A549 (cell line): ENCODE results near the gene POLRMT.

Source experiments
- CHD4 ChIP-seq: fragments of 200-600 bp; sonication (generic); IDR thresholded peaks from 2 replicates; pipeline ENCODE4 v1.6.1; 2016; ENCODE audit warnings: antibody characterized with exemption, mild to moderate bottlenecking, borderline replicate concordance
- ELK1 ChIP-seq: fragments of 150-350 bp; IDR thresholded peaks from 2 replicates; pipeline ENCODE4 v1.6.1; 2014; ENCODE audit warnings: low read depth, mild to moderate bottlenecking, low read length
- EP300 ChIP-seq, 2 experiments: fragments of >200 bp; sonication (Bioruptor Twin); formaldehyde crosslinking; IDR thresholded peaks; 2 replicates in 1 of 2; 3 replicates in 1 of 2; pipeline ENCODE4 v1.6.1; 2016 to 2017
- ESRRA ChIP-seq: fragments of 150-350 bp; IDR thresholded peaks from 2 replicates; pipeline ENCODE4 v1.6.1; 2014; ENCODE audit warnings: mild to moderate bottlenecking, low read length, borderline replicate concordance
- HOXB5 ChIP-seq: fragments of 250-450 bp; sonication (Bioruptor Pico); IDR thresholded peaks from 2 replicates; pipeline ENCODE4 v1.5.0; 2020; ENCODE audit warnings: mild to moderate bottlenecking, moderate library complexity
- JUNB ChIP-seq: fragments of >200 bp; sonication (Bioruptor Twin); formaldehyde crosslinking; IDR thresholded peaks from 2 replicates; pipeline ENCODE4 v1.6.1; 2016
- NPAS2 ChIP-seq: fragments of 250-450 bp; sonication (Bioruptor Pico); IDR thresholded peaks from 2 replicates; pipeline ENCODE4 v1.8.0; 2022; ENCODE audit warnings: mild to moderate bottlenecking, moderate library complexity, borderline replicate concordance
- POLR2A ChIP-seq: IDR thresholded peaks from 2 replicates; pipeline ENCODE4 v1.6.1; 2012; ENCODE audit warnings: mild to moderate bottlenecking, low read length
- TF ChIP-seq, protein P1 (sequence below): fragments of >200 bp; sonication (Bioruptor Twin); formaldehyde crosslinking; IDR thresholded peaks from 3 replicates; pipeline ENCODE4 v1.5.1; 2016

- TF ChIP-seq, protein P1, sequence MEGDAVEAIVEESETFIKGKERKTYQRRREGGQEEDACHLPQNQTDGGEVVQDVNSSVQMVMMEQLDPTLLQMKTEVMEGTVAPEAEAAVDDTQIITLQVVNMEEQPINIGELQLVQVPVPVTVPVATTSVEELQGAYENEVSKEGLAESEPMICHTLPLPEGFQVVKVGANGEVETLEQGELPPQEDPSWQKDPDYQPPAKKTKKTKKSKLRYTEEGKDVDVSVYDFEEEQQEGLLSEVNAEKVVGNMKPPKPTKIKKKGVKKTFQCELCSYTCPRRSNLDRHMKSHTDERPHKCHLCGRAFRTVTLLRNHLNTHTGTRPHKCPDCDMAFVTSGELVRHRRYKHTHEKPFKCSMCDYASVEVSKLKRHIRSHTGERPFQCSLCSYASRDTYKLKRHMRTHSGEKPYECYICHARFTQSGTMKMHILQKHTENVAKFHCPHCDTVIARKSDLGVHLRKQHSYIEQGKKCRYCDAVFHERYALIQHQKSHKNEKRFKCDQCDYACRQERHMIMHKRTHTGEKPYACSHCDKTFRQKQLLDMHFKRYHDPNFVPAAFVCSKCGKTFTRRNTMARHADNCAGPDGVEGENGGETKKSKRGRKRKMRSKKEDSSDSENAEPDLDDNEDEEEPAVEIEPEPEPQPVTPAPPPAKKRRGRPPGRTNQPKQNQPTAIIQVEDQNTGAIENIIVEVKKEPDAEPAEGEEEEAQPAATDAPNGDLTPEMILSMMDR, result no peak
- TF ChIP-seq EP300 (IDR thresholded peaks at IDR 0.05), result no peak
- TF ChIP-seq ESRRA, result no peak
- no peak for TF ChIP-seq HOXB5 (CRISPR knock-in tag)
- no peak for TF ChIP-seq NPAS2 (CRISPR knock-in tag)
- TF ChIP-seq POLR2A, result no peak
- no peak for TF ChIP-seq CHD4
- TF ChIP-seq JUNB, result no peak
- no peak for TF ChIP-seq ELK1
These were observed 7.4 kb upstream of the POLRMT start for GRCh38 chr19:640606-641189.
